Pulmonary artery endothelial cell (primary cell): ENCODE results near the gene MED22. TPM values are rescaled to one million over a fixed set of nuclear protein-coding genes. Genes with fewer than 3 reads are reported as not detected.
"Not testable (repeated sequence)": the region's sequence is repeated elsewhere in the genome, so short reads cannot be mapped to it uniquely, and the experiment has no call there.

ENCODE experiments used
- DNase-seq: peaks from one replicate; pipeline ENCODE4 v3.0.0-alpha.2; 2011; ENCODE audit warnings: low read depth, low spot score
- total RNA-seq: library from RNA; depleted of rRNA; stranded (reverse); fragments of >200 nt; gene quantifications from 2 replicates; pipeline ENCODE4 v1.2.3, GENCODE V29; 2014

The MED22 gene
- total RNA-seq, 1 donor from 2014 or later, result 17.7 TPM

DNA sequence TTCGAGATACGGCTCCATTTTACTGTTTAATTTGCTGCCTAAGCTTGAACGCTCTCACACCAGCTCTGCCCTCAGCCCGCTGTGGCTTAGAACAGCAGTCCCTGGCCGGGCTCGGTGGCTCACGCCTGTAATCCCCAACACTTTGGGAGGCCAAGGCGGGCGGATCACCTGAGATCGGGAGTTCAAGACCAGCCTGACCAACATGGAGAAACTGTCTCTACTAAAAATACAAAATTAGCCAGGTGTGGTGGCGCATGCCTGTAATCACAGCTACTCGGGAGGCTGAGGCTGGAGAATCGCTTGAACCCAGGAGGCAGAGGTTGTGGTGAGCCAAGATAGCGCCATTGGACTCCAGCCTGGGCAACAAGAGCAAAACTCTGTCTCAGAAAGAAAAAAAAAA, 29.3 kb upstream of the MED22 start:
- not testable (repeated sequence) for DNase-seq

- peak; percentile 90 for DNase-seq
Measured at GRCh38 chr9:133375724-133376654, 28.1 kb upstream of the MED22 start, which contains the start of the genes STKLD1 and SURF4. TSS of gene STKLD1 (plus strand) at chr9:133376366. CDS start at chr9:133376474, 108 bp downstream. TSS of gene SURF4 (minus strand) at chr9:133376060. CDS start at chr9:133375969, 91 bp downstream.

- DNase-seq, result no peak
Measured at GRCh38 chr9:133375116-133375723, 27.3 kb upstream of the MED22 start.

DNA sequence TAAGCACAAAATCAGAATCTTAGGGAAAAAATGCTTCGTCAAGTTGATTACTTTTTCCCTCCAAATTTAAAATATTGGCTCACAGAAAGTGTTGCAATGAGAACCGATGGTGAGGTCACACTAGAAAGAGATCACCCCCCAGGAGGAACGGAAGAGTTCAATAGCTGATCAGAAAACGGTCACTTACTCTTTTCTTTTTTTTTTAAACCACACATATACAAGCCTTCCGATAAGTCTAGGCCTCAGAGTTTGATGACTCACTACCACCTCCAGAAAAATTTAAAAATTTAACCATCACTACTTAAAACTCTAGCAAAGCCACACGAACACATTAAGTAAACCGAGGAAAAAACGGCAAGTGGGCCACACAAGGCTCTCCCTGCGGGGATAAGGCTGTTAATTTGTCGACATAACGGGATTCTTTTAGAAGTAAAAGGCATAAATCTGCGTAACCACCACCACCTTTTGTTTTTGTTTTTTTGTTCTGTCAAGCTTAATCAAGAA, 26.7 kb upstream of the MED22 start:
- no peak for DNase-seq

- DNase-seq, result no peak
Measured at GRCh38 chr9:133372144-133372543, 24.2 kb upstream of the MED22 start.

DNA sequence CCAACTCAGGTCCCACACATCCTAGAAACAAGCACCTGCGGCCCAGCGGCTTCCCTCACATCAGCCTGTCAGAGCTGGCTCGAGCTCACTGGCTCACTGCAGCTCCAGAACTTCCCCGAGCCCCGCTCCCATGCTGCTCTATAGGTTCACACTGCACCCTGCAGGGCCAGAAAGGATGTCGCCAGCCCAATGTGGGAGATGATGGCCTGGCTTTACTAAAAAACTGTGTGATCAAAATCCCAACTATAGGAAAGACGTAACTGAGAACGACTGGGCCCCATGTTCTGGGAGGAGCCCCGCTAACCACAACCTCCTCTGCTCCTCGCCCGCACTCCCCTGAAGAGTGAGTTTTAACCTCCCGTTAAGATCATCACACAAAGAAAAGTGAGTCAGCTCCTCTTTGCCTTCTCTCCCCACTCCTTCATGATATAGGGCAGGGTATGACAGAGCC, 23.4 kb upstream of the MED22 start:
- DNase-seq, result no peak

DNA sequence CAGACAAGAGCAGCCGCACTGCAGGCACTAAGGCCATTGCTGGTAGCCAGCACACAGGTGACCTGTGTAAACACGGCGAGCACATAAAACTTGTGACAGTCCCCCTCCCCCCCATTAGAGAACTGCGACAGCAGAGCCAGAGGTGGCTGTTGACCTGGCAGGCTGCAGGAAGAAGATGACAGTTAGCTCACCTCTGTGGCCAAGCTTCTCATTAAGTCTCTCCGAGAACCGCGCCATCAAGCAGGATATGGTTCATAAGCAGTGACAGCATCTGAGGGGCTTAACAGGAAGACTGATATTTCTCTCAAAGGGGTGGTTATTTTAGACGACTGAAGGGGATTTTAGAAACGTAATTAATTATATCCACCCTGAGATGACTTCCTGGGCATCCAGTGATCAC, 22.8 kb upstream of the MED22 start:
- no peak for DNase-seq

- no peak for DNase-seq
Measured at GRCh38 chr9:133369933-133370332, 22.0 kb upstream of the MED22 start.

DNA sequence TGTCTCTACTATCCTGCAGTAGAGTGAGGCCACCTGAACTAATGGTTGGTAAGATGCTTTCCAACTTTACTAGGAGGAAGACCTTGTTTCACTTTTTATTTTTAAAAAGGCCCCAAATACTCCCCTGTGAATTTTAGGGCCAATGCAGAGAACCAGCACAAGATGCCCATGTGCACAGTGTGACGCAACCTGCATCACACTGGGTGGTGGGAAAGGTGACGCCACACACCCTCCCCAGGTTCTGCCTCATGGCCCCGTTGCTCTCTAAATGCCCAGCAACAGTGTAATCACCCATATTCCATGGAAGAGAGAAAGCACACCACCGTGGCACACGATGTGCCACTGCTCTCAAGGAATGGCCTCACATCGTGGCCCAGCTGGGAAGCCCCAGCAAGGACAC, 21.5 kb upstream of the MED22 start:
- no peak for DNase-seq

DNA sequence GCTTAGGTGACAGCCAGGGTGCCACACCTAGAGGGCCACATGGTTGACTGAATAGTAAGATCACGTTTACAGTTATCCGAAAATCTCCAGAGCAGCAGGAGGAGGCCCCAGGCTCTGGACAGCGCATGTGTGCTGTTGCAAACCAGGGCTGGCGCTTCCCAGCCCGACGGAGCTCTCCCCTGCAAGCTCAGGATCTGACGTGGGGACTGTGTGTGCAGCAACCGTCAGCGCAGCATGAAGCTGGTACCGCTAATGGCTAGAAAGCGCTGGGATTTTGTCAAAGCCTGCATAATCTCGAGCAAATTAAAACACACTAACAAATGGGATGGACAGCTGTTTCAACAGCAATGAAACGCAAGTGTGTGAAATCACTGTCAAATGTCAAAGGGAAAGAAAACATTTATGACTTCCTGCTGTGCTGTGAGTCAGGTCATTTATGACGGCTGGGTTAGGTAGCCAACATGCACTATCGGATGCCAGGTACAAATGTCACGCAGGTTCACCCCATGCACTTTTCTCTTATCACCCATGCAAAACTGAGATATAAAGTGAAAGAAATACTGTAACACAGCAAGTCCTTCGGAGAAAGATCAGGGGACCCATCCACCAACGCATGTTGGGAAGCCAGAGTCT, 20.4 kb upstream of the MED22 start:
- DNase-seq, result no peak

DNA sequence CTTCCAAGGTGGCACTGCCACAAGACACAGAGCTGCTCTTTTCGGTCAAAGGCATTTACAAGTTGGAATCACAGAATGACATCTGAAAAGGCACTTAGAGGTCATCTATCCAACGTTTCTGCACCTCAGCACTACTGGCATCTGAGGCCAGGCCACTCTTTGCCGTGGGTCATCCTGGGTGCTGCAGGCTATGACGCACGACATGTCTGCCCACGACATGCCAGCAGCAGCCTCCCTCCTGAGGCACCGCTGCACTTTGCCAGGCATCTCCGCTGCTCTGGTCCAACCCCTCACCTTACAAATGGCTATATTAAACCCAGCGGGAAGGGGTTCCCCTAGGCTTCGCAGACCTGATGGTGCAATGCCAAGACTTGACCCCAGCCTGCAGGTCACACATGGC, 19.8 kb upstream of the MED22 start:
- DNase-seq, result no peak

GRCh38 chr9:133367221-133367620, 19.3 kb upstream of the MED22 start:
- DNase-seq, result no peak

- no peak for DNase-seq
Measured at GRCh38 chr9:133366435-133366834, 18.5 kb upstream of the MED22 start.

DNA sequence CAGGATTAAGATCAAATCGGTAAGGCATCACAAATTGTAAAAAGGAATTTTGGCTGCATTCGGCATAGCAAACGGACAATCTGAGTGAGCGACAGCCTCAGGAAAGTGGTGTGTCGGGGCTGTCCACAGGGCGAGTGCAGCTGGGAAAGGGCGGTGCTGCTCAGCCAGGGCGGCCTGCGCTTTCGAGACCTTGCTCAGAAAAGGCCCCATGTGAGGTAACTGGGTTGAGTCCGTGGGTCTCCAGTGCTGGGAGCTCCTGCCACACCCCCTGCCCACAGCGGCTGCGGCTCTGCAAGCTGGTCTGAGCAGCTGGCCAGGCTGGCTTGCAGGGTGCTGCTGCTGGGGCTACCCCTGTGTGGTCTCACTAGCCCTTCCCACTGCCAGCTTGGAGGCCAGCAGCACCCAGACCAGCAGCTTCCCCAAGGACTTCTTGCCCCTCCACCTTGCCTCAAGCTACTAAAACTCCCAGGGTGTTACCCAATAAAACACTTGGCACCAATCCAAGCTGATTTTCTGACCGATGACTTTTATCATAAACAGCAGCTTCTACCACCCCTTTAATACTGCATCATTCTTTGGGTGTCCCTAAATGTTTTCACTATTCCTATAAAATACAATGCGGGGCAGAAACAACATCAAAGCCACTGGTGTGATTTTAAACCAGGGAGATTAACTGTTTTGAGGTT, 14.6 kb upstream of the MED22 start:
- DNase-seq, result no peak

DNA sequence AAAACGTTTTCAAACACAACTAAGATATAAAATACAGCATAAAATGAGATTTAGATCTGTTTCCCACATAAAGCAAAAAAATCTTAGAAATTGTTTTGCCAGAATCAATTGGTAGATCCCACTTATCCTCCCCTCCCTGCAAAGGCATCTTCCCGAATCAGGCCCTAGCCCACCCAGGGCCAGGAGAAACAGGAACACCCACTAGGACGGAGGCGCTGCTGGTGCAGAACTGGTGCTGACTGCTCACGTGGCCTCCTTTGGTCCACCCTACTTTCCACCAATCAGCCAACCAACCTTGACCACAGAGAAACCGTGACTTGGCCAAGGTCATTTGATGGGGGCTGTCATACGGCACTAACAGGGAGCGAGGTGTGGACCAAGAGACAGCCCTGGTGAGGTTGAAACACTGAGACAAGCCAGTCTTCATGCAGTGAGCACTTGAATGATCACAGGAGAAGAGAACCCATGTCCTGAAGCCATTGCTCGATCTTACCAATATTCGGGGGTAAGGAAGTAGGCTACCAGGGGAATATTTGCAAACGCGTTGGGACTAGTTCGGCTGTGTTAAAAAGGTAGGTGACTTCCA, 13.7 kb upstream of the MED22 start:
- no peak for DNase-seq

DNA sequence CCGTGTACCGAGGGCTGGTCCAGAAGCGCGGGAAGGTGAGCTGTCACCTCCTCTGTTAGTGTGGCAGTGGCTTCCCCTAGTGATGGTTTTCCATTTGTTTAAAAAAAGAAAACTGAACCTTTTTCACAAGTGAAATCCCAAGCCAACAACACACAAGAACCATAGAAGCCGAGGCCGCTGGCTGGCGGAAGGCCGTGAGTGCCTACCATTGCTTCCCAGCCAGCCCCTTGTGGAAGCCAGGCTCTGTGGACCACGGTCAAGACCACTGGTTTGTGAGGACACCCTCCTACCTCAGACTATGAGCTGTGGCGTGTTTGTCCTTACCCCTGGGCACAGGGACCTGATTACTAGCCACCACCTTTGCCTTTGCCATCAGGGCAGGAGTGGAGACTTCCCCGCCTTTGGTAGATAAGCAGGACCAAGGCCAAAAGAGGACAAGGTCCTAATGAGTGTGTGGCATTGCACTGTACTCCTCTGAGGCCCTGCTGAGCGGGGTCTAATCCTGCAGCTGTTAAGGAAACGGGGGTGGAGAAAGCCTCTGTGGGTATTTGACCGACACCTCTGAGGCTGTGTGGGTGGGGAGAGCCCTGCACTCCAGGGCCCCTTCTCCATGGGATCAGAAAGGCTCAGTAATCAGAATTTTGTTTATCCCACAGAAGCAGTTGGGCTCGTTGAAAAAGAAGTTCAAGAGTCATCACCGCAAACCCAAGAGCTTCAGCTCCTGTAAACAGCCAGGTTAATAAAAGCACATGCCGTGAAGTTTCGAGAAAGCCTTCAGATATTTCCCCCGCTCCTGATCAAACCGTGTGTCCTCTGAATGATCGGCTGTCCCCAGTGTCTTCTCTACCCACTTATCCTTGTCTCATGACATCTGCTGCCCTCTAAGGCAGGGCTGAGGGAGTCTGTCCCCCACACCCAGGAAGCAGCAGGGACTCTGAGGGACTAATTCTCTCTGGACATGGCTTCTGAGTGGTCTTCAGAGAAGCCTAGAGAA, 12.8 kb upstream of the MED22 start:
- no peak for DNase-seq

GRCh38 chr9:133359399-133360175, 11.7 kb upstream of the MED22 start:
- no peak for DNase-seq

GRCh38 chr9:133357656-133358055, 9.7 kb upstream of the MED22 start:
- no peak for DNase-seq
